GM18507 (cell line): ENCODE results near the gene JPT2.

ENCODE experiments used
- DNase-seq: peaks from one replicate; pipeline ENCODE4 v3.0.0; 2011; ENCODE audit warnings: low read depth; ENCODE audit not compliant: insufficient read length; ENCODE audit errors: extremely low spot score
- FAIRE-seq: peaks from 2 replicates; lab custom pipeline; 2011; peaks lifted over from hg19 to GRCh38; lab: Jason Lieb, UNC

Gene JPT2, protein sequence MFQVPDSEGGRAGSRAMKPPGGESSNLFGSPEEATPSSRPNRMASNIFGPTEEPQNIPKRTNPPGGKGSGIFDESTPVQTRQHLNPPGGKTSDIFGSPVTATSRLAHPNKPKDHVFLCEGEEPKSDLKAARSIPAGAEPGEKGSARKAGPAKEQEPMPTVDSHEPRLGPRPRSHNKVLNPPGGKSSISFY

DNA sequence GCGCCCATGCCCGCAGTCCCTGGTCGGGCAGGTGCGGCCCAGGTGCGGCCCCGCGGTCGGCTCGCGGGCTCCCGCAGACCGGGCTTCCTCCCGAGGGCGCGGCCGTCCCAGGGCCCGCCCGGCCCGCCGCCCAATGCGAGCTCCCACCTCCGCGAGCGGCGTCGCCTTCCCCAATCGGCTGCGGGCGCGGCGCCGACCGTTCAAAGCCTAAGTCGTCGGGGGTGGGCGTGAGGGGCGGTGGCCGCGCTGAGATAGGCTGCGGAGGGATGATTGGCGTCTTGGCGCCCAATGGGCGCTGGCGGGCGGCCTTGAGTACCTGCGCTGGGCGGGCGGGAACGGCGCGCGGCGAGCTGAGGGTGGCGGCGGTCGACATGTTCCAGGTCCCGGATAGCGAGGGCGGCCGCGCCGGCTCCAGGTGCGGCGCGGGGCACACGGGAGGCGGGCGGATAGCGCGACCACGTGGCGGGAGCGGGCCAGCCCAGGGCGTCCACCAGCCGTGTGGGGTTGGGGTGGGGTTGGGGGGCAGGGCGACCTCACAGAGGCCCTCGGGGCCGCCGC, at the start of gene JPT2:
Gene JPT2 (plus strand): TSS at position 338 of the 558 bp plus-strand sequence. CDS start 34 bp downstream, at position 372.
- peak; percentile 94 for FAIRE-seq
- peak; percentile 99 for DNase-seq

DNA sequence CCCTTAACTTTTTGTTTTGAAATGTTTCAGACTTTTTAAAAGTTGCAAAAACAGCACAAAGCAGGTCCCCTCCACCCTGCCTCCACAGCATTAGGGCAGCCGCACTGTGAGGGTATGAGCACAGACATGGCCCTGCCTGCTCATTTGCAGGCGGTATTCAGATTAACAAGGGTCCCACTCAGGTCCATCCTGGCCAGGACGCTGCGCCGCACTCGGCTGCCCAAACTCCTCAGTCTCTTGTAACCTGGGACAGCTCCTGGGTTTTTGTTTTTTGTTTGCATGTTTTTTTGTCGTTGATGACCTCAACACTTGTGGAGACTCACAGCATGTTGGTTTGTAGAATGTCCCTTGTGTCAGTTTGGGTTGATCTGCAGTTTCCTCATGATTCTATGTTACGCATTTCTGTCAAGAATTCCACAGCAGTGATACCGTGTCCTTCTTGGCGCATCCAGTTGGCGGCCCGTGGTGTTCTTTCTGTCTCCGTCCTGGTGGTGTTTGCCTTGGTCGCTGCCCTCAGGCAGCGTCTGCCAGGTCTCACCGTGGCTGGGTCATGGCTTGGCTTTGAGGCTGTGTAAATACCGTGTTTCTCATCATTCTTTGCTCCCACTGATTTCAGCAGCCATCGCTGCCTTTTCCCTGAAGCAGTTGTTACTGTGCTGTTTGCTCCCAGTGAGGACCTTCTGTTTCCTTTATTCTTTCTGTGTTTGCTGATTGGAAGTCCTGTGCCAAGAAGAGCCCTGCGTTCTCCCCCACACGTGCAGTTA, 47.4 kb upstream of the JPT2 start:
- no peak for FAIRE-seq
- no peak for DNase-seq

DNA sequence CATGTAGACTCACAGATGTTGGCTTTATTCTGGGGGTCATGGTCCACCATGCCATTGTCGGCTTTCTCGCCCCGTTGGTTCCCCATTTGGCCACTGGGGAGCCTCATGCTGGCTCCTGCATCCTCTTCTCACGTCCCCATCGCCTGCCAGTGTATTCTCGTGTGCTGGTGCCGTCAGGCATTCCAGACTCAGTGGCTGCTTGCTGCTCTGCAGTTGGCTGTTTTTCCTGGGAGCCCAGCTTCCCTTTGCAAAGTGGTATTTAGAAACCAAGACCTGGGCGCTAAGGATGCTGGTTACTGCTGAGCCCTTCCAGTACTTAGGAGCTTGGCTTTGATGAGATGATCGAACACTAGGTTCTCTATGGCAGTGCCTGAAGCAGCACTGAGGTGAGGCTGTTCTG, 46.8 kb upstream of the JPT2 start:
- no peak for FAIRE-seq
- DNase-seq: no peak

DNA sequence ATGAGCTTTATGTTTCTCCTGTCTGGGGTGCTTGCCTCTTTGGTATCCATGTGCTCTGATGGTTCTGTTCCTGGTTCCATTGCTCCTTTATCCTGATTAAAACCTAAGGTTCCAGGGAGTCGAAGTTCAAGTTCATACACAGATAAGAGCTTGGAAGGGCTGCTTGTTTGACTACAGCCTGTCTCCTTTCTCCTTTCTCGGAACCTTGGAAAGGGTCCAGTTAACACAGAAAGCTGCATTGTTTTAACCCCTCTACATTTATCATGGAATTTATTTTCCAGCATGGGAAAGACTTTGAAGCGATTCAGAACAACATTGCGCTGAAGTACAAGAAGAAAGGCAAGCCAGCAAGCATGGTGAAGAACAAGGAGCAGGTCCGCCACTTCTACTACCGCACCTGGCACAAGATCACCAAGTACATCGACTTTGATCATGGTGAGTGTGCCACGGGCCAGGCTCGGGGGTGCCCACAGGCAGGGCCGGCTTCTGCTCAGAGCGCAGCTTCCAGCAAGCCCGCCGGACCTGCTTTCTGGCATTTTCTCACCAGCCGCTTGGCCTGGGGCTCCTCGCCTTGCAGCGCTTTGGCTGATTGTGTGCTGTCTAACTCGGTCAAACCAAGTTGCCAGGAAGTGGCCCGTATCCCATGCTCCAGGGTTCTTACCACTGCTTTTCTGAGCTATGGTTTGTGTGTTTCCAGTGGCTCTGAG, 46.0 kb upstream of the JPT2 start:
- FAIRE-seq (no peak), DNase-seq (no peak)

DNA sequence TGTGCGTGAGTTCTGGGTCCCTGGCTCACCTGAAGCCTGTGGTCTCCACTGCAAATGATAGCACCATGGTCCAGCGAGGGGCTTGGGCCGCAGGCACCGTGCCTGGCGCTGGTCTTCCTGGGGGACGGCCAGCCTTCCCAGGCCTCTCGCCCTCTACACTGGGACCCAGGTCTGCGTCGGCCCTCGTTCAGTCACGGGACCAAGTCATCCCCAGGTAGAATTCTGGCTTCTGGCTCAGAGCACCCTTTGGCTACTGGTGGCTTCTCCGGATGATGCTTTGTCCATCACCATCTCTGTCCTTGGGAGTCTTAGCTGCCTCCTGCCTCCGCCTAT, 45.5 kb upstream of the JPT2 start:
- DNase-seq (no peak), FAIRE-seq (no peak)

DNA sequence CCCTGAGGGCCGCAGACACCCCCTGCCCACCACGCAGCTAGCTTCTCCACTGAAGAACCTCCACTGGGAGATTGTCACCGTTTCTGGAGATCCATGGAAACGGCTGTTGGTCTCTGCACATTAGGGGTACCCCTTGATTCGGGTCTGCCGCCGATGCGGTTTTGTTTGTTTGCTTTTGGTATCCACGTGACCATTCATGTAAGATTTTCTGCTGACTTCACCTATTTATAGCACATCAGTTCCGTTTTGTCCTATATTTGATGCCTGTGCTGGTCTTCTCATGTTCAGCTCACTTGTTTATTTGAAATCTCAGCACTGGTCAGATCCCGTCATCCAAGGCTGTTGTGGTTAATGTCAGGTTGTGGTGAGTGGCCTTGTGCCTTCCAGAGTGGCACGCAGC, 44.8 kb upstream of the JPT2 start:
- no peak for FAIRE-seq
- DNase-seq: no peak

DNA sequence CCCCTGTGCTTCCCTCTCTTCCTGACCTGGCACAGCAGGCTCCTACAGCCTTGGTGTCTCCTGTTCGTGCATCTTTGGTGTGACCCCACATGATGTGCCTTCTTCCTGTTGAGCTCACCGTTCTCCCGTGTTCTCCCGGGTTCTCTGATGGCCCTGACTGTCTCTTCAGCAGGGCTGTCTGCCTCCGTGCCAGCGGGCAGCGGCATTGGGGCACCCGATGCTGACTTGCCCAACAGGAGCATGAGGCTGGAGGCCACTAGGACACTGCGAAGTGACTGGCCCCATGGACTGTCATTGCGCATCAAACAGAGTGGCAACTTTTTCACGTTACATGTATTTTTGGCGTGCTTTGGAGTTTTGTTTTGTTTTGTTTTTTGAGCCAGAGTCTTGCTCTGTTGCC, 43.5 kb upstream of the JPT2 start:
- DNase-seq (no peak), FAIRE-seq (no peak)

DNA sequence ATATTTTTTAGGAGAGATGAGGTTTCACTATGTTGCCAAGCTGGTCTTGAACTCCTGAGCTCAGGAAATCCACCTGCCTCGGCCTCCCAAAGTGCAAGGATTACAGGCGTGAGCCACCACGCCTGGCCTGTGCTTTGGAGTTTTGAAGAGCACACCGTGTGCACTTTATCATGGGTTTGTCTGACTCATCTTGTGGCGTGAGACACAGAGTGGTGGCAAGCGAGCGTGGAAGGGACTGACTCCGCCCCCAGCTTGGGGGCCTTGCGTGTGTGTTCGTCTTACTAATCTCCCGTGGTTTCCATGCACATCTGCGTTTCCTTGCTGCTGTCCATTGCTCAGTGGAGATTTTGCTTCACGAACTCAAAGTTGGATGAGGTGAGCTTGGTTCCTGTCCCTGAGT, 43.0 kb upstream of the JPT2 start:
- FAIRE-seq (no peak), DNase-seq (no peak)

DNA sequence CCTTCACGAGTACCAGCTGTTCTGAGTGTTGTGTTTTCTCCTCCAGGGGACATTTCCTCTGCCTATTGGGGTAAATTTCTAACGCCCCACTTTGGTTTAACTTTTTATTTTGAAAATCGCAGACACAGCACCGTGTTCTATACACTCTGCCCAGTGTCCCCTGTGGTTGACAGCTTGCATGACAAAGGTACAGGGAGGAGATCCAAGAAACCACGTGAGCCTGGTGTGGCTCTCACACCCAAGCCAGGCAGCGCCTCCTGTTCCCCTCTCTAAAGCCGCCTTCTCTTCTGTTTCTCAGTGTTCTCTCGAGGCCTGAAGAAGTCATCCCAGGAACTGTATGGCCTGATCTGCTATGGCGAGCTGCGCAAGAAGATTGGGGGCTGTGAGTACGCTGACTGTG, 40.6 kb upstream of the JPT2 start:
- FAIRE-seq: no peak
- no peak for DNase-seq

DNA sequence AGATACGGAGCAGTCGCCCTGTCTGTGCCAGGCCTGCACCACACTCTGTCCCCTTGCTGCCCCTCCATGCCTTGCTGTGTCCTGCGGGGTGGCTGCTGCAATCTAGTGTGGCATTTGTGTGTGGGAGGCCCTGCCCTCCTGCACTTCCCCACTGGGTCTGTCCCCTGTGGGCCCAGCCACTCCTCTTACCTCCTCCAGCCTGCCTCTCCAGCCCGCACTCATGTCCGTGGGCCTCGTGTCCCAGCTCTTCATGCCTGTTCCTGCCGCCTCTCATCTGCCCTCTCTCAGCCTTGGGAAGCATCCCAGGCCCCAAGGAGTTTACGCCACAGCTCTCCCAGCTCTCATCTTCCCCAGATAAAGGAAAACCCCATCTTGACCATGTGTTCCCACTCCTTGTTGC, 39.3 kb upstream of the JPT2 start:
- FAIRE-seq (no peak), DNase-seq (no peak)

DNA sequence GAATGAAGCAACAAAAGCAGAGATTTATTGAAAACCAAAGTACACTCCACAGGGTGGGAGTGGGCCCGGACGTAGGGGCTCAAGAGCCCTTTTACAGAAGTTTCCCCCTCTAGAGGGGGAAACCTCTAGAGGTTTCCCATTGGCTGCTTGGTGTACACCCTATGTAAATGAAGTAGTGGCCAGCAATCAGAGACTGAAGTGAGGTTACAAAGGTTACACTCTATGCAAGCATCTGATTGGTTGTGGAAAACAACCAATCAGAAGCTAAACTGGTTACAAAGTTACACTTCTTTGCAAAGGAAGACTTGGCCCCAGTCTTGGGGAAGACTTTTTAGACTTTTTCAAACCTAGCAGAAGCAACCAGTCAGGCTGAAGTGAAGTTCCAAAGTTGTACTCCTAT, 38.8 kb upstream of the JPT2 start:
- DNase-seq (no peak), FAIRE-seq (no peak)

DNA sequence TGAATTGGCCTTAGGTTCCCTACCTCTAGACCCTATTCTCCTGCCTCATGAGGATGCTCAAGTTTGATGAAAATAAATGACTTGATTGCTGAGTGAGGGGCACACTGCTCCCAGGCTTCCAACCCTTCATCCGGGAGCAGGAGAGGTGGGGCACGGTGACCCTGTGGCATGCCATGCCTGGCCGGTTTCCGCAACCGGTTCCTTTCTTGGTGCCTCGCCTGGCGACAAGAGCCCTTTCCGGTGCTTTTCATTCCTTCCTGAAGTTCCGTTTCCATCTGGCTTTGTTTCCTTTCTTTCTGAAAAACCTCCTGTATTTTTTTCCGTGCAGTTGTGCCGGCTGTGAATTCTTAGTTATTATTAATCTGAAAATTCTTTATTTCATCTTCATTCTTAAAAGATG, 38.2 kb upstream of the JPT2 start:
- DNase-seq (no peak), FAIRE-seq (no peak)

DNA sequence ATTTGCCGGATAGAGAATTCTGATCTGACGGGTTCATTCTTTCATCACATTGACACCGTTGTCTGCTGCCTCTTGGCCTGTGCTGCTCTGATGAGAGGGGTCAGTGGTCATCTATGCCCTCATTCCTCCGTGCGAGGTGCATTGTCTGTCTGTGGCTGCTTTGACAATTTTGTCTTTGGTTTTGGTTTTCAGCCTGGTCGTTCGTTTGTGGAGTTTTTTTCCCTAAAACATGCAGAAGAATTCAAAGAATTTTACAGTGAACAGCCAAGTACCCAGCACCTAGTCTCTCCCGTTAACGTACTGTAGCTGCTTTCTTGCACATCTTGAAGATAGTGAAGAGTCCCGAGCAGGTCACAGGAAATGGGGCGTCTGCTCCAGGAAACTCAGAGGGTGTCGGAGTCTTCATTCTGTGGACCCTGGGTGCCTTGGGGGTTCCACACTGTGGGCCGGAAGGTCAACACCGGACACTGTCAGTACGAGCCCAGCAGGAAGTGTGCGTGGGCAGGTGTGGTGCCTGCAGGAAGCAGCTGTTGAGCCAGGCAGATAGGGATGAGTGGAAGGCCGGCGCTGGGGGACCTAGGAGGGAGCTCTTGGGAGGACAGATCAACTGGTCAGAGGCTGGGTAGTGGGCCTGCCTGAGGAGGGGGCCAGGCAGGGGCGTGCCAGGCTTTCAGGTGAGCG, 37.7 kb upstream of the JPT2 start:
- FAIRE-seq (no peak), DNase-seq (no peak)

DNA sequence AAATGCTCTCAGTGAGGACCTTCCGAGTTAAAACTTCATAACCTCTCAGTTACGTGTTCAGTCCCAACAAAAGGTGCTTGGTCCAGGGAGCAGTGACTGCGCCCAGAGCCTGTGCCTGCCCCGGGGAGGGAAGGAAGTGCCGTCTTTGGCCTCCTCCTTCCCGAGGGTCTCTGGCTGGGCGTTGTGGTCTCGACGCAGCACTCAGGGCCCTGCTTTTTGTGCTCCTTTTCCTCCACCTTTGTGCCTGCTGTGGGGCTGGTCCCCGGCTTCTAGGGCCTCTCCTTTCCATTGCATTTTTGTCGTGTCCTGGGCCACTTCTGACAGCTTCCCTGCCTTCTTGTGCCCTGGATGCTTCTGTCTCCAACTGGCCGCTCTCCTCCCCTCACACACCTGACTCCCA, 36.8 kb upstream of the JPT2 start:
- FAIRE-seq (no peak), DNase-seq (no peak)

DNA sequence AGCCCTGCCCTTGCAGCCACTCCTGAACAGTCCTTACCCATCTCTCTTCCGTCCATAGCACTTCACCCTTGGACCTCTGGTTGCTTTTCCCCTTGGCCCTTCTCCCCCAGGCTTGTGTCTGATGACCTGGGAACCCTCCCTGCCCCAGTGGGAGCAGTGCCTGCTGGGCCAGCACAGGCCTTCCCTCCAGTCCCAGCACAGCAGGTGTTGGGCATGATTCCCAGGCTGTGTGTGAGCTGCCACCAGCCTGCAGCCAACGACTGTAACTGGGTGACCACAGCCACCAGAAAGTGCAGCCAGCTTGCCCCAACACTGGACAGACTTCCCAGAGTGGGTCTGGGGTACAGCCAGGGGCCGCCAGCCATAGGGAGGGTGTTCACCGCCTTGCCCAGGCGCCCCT, 35.9 kb upstream of the JPT2 start:
- no peak for FAIRE-seq
- no peak for DNase-seq

DNA sequence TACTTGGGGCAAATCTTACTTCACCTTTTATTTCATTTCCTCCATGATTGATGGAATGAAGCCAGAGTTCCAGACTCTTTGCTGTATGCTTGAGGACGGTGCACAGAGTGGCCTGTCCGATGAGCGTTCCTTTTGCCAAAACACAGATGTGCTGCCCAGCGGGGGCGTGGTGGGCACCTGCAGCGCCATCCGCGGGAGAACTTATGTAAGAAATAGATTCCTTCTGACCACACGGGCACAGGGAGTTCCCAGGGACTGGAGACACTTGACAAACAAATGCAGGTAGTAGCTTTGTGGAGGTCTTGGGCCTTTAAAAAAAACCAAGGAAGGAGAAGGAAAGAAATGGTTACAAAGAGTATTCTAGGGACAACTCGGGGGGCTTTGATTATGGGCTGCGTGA, 35.3 kb upstream of the JPT2 start:
- no peak for FAIRE-seq
- no peak for DNase-seq

DNA sequence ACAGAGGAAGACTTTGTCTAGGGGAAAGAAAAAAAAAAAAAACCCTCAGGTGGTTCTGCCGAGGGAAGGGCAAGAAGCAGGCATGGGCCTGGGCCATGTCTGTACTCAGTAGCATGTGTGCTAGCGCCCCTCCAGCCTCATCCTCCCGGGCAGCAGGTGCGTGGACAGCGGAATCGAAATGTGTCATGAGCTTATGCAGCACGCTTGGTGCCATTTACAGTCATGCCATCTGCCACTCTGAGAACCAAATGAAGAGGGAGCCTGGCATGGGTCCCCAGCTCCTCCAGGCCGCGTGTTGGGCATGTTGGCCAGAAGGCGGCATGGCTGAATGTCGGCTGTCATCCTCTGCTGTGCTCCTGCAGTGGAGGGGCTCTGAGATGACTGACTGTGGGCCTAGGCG, 34.6 kb upstream of the JPT2 start:
- no peak for DNase-seq
- no peak for FAIRE-seq

DNA sequence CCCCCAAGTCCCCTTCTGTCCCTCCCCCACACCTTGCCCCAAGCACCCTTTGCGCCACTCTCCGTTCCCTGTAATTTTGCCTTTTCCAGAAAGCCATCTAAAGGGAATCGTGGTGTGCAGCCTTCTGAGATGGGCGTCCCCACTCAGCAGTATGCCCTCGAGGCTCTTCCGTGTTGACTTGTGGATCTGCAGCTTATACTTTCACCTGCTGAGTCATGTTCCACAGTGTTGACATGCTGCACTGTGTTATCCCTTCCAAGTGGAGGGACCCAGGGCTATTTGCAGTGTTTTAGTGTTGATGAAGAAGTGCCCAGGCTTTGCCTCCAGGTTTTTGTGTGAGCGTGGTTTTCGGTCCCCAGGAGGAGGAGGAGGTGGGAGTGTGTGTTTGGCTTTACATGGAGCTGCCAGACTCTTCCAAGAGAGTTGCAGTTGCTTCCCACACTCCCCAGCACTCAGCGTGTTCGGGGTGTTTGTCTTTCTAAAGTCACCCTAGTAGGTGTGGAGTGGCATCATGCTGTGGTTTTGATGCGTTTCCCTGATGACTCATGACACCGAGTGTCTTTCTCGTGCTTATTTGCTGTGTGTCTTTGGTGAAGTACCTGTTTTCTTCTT, 32.1 kb upstream of the JPT2 start:
- DNase-seq (no peak), FAIRE-seq (no peak)

DNA sequence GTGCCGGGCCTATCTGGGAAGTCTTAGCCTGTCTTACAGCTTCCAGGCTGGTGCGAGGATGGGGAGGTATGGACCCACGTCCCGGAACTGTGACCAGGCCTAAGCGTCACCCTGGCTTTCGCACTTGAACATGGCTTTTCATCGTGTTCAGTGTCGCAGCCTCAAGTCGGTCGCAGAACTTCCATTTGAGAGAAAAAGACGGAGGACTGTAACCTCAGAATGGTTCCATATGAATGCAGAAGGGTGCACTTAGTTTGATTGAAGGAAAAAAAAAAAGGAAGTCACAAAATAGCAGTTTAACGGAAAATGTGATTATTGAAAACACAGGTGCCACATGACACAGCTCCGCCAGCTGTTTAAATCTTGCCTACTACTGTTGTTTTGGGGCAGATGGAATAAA, 30.2 kb upstream of the JPT2 start:
- FAIRE-seq (no peak), DNase-seq (no peak)

DNA sequence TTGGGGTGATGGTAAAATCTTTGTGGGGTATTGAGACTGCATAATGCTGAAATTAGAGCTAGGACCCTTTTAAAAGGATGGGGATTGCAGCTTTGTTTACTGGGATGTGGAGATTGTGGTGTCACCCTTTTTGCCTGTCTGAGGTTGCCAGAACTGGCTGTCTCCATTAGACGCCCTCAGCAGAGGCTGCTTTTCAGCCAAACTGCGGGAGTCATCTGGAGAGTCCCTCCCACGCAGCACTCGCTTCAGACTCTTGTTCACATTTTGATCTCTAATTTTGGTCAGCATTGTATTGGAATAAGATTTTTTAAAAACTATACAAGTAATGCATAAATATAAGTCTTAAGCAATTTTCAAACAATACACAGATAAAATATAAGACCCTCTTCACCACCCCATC, 27.9 kb upstream of the JPT2 start:
- DNase-seq (no peak), FAIRE-seq (no peak)
